HFFc6 (cell line): ENCODE data around the gene RNU1-1. TPM values are rescaled to one million over a fixed set of nuclear protein-coding genes. Genes with fewer than 3 reads are reported as not detected.
"Not testable (repeated sequence)": the region's sequence is repeated elsewhere in the genome, so short reads cannot be mapped to it uniquely, and the experiment has no call there.

Experiments
- DNase-seq: peaks from one replicate; pipeline ENCODE4 v3.0.0-alpha.2; 2018
- H3K27ac Mint-ChIP-seq: 2 replicates; pipeline ENCODE4 v1.8.0; 2020; ENCODE audit warnings: mild to moderate bottlenecking, mixed read lengths
- H3K27me3 Mint-ChIP-seq: 2 replicates; pipeline ENCODE4 v1.8.0; 2021; ENCODE audit warnings: mild to moderate bottlenecking, moderate library complexity, mixed read lengths; ENCODE audit not compliant: insufficient read depth
- H3K36me3 Mint-ChIP-seq: 2 replicates; pipeline ENCODE4 v1.8.0; 2021; ENCODE audit warnings: low read depth, mixed read lengths
- H3K4me1 Mint-ChIP-seq: 2 replicates; pipeline ENCODE4 v1.8.0; 2020; ENCODE audit warnings: low read depth, mixed read lengths
- H3K4me3 Mint-ChIP-seq: 2 replicates; pipeline ENCODE4 v1.8.0; 2020; ENCODE audit warnings: mild to moderate bottlenecking, moderate library complexity, mixed read lengths
- H3K9me3 Mint-ChIP-seq: 2 replicates; pipeline ENCODE4 v1.8.0; 2020; ENCODE audit warnings: mild to moderate bottlenecking, mixed read lengths
- total RNA-seq, 6 experiments: library from RNA; stranded (reverse); fragmentation: NEBNext Ultra II Directional; extraction: Animal tissue kit (Norgen Biotek cat#: 25700); gene quantifications; 2 replicates in 1 of 6; 3 replicates in 5 of 6; pipeline ENCODE4 v1.2.3, GENCODE V29; 2021
- TF ChIP-seq, protein P1 (sequence below): fragments of 200-600 bp; sonication (generic); IDR thresholded peaks from 2 replicates; pipeline ENCODE4 v1.5.0; 2021; ENCODE audit warnings: antibody characterized with exemption, mild to moderate bottlenecking

Gene RNU1-1
- total RNA-seq, 6 experiments from 2014 or later = 1,191 to 2,394 (median 1,819) TPM

DNA sequence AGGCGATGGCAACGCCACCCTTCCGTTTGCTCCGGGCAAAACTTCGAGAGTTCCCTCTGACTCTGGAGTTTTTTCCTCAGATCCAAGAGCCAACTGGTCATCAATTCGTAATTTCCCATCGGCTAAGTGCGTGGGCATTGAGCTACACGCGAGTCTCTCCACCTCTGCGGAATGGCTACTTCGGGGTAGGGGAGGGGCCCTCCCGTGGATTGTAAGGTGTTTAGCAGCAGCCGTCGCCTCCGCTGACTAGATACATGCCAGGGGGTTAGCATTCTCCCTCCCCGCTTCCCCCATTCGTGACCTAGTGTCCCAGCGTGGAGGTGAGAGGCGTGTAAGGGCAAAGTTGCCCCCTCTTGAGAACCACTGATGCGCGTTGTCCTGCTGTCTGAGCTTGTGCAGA, 21.8 kb upstream of the RNU1-1 start:
- H3K4me1 Mint-ChIP-seq, DNase-seq, H3K36me3 Mint-ChIP-seq, H3K4me3 Mint-ChIP-seq, H3K9me3 Mint-ChIP-seq, H3K27ac Mint-ChIP-seq: not testable (repeated sequence)
- peaks cover 18% of the 10 kb centered on the region for H3K27me3 Mint-ChIP-seq

- not testable (repeated sequence) for H3K27ac Mint-ChIP-seq, DNase-seq, H3K4me1 Mint-ChIP-seq, H3K36me3 Mint-ChIP-seq, H3K9me3 Mint-ChIP-seq
- Mint-ChIP-seq H3K4me3 (peak overlapping the region; percentile 51; the same call in 1 of the 2 replicates), H3K27me3 (peaks cover 18% of the 10 kb centered on the region)
These were observed 21.4 kb upstream of the RNU1-1 start for GRCh38 chr1:16535487-16535886.

DNA sequence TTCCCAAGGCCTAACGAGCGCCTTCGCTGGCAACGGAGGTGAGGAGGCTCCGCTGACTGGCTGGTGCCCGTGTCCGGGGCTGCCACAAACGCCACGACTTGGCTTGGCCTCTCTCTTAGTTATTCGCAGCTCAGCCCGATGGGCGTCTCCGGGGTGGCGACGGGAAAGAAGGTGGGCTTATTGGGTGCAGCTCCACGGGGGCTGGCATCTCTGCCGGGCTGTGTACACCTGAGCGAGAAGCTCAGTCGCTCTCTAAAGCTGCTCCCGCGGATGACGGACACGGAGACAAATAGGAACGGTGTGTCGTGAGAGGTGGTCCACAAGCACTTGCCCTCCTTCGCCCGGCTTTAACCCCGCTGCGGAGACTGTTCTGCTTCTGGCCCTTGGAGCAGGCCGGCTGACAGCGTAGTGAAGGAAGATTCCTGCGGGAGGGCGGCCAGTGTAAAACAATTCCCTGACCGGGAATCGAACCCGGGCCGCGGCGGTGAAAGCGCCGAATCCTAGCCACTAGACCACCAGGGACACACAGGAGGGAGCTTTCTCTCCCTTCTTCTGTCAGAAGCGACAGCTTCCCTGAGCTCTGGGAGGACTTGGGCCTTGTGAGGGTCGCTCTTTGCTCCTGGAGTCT, 20.9 kb upstream of the RNU1-1 start:
- H3K36me3 Mint-ChIP-seq, H3K27ac Mint-ChIP-seq, H3K9me3 Mint-ChIP-seq, H3K4me1 Mint-ChIP-seq: not testable (repeated sequence)
- H3K27me3 Mint-ChIP-seq = peaks cover 18% of the 10 kb centered on the region
- peak overlapping the region; percentile 51 for H3K4me3 Mint-ChIP-seq
- peak; percentile 90 for DNase-seq

DNA sequence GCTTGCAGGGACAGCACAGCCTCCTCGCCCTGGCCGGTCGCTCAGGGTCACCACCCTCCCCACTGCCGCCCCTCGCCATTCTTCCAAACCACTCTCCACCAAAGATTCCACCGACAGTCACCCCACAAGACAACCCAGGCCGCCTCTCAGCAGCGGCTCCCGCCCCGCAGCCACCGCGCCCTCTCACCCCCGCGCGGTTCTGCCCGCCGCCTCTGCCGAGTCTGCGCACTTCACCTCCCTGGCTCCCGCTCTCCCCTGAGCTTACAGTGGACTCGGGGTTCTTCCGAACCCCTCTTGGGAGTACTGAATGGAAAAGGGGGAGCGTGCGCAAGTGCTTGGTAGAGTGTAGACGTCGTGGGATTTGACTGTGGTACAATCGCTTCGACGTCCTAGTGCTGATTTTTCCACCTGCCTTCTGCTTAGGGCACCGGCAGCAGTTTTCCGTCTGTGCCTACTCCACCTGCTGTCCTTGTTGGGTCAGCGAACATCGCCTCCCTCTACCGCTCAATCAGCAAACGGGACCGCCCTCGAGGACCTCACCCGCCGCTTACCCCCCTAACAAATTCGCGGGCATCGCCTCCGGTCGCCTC, 20.2 kb upstream of the RNU1-1 start:
- H3K9me3 Mint-ChIP-seq, H3K27ac Mint-ChIP-seq, H3K4me3 Mint-ChIP-seq, H3K36me3 Mint-ChIP-seq, H3K4me1 Mint-ChIP-seq: not testable (repeated sequence)
- DNase-seq = peak; percentile 6
- peaks cover 18% of the 10 kb centered on the region for H3K27me3 Mint-ChIP-seq

- not testable (repeated sequence) for H3K9me3 Mint-ChIP-seq, H3K36me3 Mint-ChIP-seq, H3K27ac Mint-ChIP-seq, H3K4me3 Mint-ChIP-seq, H3K4me1 Mint-ChIP-seq, DNase-seq
- H3K27me3 Mint-ChIP-seq = peaks cover 27% of the 10 kb centered on the region
These were observed 18.3 kb upstream of the RNU1-1 start for GRCh38 chr1:16532235-16532991.

GRCh38 chr1:16528338-16528737, 14.3 kb upstream of the RNU1-1 start:
- H3K27me3 Mint-ChIP-seq = peaks cover 34% of the 10 kb centered on the region
- H3K4me1 Mint-ChIP-seq, H3K36me3 Mint-ChIP-seq, H3K9me3 Mint-ChIP-seq, H3K4me3 Mint-ChIP-seq, H3K27ac Mint-ChIP-seq, DNase-seq: not testable (repeated sequence)

- not testable (repeated sequence) for H3K4me1 Mint-ChIP-seq, H3K9me3 Mint-ChIP-seq, DNase-seq, H3K4me3 Mint-ChIP-seq, H3K36me3 Mint-ChIP-seq, H3K27ac Mint-ChIP-seq
- peaks cover 39% of the 10 kb centered on the region for H3K27me3 Mint-ChIP-seq
These were observed 11.7 kb upstream of the RNU1-1 start for GRCh38 chr1:16525769-16526168.

DNA sequence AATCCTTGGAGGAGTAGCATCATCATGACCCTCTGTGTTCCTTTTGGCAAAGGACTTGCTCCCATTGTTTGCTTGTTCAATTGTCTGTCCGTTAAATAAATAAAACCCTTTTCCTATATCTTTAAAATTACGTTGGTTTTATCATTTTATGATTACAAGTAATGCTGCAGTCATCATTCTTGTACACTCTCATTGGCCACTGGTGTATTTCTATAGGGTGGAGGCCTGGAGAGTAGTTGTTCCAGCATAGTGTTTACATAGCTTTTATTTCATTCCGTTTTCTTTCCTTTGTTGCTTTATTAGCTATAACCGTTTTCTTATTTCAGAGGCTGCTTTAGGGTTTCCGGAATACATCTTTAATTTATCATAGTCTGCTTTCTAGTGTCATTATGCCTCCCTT, 7.6 kb upstream of the RNU1-1 start:
- peaks cover 11% of the 10 kb centered on the region for H3K4me1 Mint-ChIP-seq
- H3K36me3 Mint-ChIP-seq, H3K27ac Mint-ChIP-seq, DNase-seq, H3K9me3 Mint-ChIP-seq, H3K4me3 Mint-ChIP-seq: not testable (repeated sequence)
- peaks cover 44% of the 10 kb centered on the region for H3K27me3 Mint-ChIP-seq

DNA sequence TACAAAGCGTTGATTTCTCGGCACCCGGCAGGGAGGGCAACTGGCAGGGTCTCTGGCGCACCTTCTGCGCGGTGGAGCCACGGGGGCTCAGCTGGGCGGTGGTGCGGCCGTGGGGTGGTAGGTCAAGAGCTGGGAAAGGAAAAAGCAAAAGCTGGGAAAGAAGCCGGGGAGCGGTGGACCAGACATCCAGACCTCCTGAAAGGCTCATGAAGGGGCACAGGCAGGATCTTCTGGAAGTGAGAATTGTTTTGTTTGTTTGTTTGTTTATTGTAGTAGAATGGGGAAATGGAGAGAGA, 7.2 kb upstream of the RNU1-1 start:
- H3K36me3 Mint-ChIP-seq = no peaks in the 10 kb centered on the region
- H3K9me3 Mint-ChIP-seq = no peaks in the 10 kb centered on the region
- no peak overlapping the region for H3K4me3 Mint-ChIP-seq
- TF ChIP-seq, protein P1, sequence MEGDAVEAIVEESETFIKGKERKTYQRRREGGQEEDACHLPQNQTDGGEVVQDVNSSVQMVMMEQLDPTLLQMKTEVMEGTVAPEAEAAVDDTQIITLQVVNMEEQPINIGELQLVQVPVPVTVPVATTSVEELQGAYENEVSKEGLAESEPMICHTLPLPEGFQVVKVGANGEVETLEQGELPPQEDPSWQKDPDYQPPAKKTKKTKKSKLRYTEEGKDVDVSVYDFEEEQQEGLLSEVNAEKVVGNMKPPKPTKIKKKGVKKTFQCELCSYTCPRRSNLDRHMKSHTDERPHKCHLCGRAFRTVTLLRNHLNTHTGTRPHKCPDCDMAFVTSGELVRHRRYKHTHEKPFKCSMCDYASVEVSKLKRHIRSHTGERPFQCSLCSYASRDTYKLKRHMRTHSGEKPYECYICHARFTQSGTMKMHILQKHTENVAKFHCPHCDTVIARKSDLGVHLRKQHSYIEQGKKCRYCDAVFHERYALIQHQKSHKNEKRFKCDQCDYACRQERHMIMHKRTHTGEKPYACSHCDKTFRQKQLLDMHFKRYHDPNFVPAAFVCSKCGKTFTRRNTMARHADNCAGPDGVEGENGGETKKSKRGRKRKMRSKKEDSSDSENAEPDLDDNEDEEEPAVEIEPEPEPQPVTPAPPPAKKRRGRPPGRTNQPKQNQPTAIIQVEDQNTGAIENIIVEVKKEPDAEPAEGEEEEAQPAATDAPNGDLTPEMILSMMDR = no peak
- H3K4me1 Mint-ChIP-seq = peaks cover 11% of the 10 kb centered on the region
- H3K27me3 Mint-ChIP-seq = peaks cover 42% of the 10 kb centered on the region
- H3K27ac Mint-ChIP-seq = no peak overlapping the region
- DNase-seq = no peak

- not testable (repeated sequence) for DNase-seq, H3K27ac Mint-ChIP-seq, H3K36me3 Mint-ChIP-seq, H3K4me3 Mint-ChIP-seq, H3K9me3 Mint-ChIP-seq
- Mint-ChIP-seq H3K4me1 (peaks cover 11% of the 10 kb centered on the region), H3K27me3 (peaks cover 40% of the 10 kb centered on the region)
These were observed 6.6 kb upstream of the RNU1-1 start for GRCh38 chr1:16520435-16521287.

DNA sequence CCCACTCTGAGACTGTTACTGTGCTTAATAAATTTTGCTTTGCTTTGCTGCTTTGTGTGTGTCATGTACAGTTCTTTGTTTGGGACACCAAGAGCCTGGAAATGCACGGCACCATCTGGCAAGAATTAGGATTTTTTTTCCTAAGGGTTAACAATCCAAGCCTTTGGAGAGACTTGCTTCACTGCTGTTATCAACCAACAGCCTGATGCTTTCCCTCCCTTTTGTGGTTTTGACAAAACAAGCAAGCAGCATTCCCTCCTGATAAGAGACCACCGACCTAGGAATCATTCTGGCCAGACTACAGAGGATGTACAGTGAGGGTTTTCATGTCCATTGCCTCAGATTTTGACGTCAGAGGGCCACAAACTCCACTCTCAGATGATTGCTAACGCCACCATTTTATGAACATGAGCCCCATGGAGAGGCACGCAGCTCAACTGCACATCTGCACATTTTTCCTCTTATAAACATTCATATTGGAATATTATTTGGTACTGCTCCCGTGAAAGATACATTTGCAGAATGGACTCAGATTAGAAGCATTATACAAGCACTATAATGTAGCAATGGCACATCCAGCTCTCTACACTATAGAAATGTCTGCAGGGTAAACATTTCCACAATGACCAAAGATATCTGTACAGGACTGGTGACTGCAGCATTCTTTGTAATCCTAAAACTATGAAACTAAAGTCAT, 5.3 kb upstream of the RNU1-1 start:
- H3K9me3 Mint-ChIP-seq, H3K4me3 Mint-ChIP-seq, H3K27ac Mint-ChIP-seq, DNase-seq, H3K36me3 Mint-ChIP-seq: not testable (repeated sequence)
- H3K27me3 Mint-ChIP-seq = peaks cover 34% of the 10 kb centered on the region
- peaks cover 11% of the 10 kb centered on the region for H3K4me1 Mint-ChIP-seq

DNA sequence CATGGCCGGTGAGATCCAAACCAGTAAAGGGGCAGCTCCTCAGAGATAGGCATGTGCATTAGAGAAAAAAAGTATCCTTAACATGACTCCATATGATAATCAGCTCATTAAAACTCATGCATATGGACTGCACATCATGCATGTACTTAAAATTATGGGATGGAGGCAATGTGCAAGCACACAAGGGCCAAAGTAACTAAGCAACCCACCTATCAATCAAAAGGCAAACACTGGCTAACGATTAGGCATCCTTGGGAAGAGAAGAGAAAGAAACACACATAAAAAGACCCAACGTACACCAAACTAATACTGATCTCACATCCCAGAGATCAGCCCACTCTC, 4.8 kb upstream of the RNU1-1 start:
- not testable (repeated sequence) for H3K9me3 Mint-ChIP-seq, H3K36me3 Mint-ChIP-seq, DNase-seq, H3K4me3 Mint-ChIP-seq, H3K27ac Mint-ChIP-seq
- H3K27me3 Mint-ChIP-seq = peaks cover 32% of the 10 kb centered on the region
- peaks cover 11% of the 10 kb centered on the region for H3K4me1 Mint-ChIP-seq
